HL-60/S4 treated with retinoic acid at 250 ng/mL for 4 days and 3 days (cell line): Measurements from ENCODE around the gene NLRC5.
"Not testable (repeated sequence)": the region's sequence is repeated elsewhere in the genome, so short reads cannot be mapped to it uniquely, and the experiment has no call there.

ENCODE experiments used
- in situ Hi-C: fragments of 300-500 bp; cut with MboI; formaldehyde crosslinking; loops from 2 replicates; pipeline ENCODE4 v1.7.0; 2022; ENCODE audit warnings: low sequenced_read_pairs

NLRC5 gene

DNA sequence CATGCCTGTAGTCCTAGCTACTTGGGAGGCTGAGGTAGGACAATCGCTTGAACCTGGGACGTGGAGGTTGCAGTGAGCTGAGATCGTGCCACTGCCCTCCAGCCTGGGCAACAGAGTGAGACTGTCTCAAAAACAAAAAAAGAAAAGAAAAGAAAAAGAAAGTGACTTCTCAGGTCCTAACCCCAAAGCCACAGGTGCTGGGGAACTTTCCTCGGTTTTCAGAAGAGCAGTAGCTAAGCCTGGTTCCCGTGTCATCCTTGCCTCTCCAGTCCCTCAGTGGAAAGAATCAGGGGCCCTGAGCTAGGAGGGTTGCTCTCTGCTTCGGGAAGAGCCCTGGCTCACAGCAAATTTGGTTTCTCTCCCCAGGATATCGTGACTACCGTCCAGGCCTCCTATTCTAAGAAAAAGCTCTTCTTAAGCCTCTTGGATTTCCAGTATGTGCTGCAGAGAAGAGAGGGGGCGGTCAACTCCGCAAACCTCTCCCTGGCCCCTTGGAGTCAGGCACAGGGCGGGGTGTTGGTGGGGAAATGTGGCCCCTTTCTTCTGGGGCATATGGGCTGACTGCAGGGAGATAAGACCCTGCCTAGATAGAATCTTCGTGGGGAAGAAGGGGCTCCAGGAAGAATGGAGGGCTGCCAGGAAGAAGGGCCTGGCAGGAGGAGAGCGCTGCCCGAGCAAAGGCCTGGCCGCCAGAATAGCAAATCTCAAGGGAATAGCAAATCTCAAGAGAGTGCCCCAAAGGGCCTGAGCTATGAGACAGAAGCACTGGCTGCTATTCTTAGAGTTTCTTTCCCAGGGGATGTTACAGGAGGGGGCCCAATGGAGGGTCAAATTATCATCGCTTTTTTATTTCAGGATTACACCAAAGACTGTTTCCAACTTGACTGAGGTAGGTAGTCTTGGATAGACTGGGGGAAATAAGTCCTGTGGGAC, 8.3 kb upstream of the NLRC5 start:
- in situ Hi-C loops, result no loop called here

DNA sequence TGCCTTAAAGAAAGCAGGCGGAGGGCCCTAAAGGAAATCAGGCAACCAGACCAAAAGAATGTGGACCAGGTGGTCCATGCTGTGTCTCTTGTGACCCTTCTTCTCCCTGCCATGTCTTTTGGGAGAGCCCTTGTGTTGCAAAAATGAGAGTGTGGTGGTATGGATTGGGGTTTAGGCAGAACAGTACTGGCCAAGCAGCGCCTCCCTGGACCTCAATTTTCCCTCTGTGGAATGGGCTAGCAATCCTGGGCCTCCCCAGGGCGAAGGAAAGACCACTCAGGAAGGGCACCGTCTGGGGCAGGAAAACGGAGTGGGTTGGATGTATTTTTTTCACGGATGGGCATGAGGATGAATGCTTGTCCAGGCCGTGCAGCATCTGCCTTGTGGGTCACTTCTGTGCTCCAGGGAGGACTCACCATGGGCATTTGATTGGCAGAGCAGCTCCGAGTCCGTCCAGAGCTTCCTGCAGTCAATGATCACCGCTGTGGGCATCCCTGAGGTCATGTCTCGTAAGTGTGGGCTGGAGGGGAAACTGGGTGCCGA, 7.6 kb upstream of the NLRC5 start:
- in situ Hi-C loops, result no loop called here

DNA sequence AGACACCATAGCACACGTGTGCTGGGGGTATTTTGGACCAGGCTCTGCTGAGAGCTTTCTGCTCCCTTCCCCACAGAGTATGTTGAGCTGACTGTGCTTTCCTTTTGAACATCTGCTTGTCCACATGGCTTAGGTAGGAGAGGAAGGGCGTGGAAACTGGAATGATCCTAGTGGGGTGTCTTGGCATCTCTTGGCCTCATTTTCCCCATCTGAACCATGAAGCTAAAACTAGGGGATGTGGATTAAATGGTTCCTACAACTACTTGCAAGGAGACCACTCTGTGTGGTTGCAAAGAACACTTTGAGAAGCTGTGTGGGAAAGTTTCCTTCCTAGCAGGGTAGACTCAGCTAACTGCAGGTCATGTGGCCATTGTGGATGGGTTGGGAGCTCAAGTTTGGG, 6.7 kb upstream of the NLRC5 start:
- in situ Hi-C loops, result no loop called here

DNA sequence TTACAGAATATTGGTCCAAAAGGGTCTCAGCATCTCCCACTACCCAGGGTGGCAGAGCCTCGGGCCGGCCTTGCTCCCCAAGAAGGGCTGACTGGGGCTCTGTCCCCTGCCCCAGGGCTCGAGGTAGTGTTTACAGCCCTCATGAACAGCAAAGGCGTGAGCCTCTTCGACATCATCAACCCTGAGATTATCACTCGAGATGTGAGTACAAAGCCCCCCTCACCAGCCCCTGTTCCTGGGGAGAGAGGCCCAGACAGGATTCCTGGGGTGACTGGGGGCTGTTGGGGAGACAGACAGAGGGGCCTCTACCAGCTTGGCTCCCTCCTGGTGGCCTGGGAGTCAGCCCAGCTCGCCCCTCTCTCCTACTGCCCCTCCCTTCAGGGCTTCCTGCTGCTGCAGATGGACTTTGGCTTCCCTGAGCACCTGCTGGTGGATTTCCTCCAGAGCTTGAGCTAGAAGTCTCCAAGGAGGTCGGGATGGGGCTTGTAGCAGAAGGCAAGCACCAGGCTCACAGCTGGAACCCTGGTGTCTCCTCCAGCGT, 6.1 kb upstream of the NLRC5 start:
- in situ Hi-C loops, result no loop called here

- in situ Hi-C loops, result no loop called here
Measured at GRCh38 chr16:56984639-56985038, 4.7 kb upstream of the NLRC5 start.

DNA sequence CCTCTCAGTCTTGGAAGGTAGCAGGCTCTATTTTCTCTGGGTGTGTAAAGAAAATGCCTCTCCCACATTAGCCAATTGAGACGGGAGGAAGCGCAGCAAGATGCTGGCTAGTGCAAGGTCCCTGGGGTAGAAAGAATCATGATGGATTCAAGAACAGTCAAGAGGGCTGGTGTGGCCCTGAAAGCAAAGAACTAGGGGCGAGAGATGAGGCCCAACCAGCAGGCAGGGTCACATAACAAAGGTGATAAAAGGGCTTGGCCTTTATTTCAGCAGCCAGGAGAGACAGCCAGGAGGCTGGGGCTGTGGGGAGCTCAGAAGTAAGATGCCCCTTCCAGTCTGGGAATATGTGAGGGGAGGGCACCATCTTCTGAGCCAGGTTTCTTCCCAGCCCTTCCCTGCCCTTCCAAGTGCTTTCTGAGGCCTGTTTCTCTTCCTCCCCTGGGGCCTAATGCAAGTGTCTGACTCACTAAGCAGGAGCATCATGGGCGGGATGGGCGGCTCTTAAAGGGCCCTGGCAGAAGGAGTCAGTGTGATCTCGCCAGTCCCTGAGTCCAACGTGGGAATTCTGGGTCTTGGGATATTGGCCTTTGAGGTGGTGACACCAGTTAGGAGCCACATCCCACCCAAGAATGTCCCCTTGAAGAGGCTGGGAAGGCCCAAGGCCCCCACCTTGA, 3.9 kb upstream of the NLRC5 start:
- in situ Hi-C loops, result no loop called here

- in situ Hi-C loops, result no loop called here
Measured at GRCh38 chr16:56985962-56986360, 3.4 kb upstream of the NLRC5 start.

- in situ Hi-C loops, result no loop called here
Measured at GRCh38 chr16:56986361-56986760, 3.0 kb upstream of the NLRC5 start.

- in situ Hi-C loops, result not testable (repeated sequence)
Measured at GRCh38 chr16:56986908-56987307, 2.4 kb upstream of the NLRC5 start.

- in situ Hi-C loops, result no loop called here
Measured at GRCh38 chr16:56987692-56988091, 1.7 kb upstream of the NLRC5 start.

- in situ Hi-C loops, result no loop called here
Measured at GRCh38 chr16:56988161-56988947, 1.0 kb upstream of the NLRC5 start.

GRCh38 chr16:56989988-56990387, 631 bp downstream of the NLRC5 start:
- in situ Hi-C loops, result no loop called here

DNA sequence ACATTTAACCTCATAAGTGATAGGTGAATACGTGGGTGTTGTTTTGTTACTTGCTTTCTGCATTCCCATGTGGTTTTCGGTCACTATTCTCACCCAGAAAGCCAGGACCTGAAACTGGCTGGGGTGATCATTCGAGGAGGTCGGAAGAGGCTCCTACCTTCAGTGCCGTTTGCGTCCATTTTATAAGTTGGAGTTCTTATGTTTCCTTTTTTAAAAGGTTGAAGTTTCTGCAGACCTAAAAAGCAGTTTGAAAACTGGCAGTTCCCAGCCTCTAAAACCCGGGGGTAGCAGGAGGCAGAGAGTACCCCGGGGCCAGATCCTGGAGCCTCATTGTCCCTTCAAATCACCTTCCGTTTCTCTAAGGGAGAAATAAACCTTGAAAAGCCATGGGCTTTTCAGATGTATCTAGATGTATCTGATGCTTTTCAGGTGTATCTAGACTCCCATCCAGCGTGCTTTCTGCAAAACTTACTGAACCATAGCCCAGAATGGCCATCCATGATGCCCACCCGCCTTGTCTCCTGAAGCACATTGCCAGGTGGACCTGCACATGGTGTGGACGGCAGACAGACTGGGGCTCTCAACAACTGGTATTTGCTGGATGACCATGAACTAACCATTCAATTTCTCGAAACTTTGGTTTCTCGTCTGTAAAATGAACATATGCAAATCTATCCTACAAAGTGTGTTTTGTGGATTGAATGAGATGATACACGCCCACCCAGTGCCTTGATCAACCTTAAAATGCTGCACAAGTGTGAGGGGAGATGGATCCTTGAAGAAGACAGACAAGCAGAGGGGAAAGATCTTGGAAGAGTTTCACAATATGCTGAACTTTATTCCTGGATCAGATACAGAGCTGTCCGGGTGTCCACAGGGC, 1.3 kb downstream of the NLRC5 start:
- in situ Hi-C loops, result no loop called here

- in situ Hi-C loops, result not testable (repeated sequence)
Measured at GRCh38 chr16:56992431-56992830, 3.1 kb downstream of the NLRC5 start.

DNA sequence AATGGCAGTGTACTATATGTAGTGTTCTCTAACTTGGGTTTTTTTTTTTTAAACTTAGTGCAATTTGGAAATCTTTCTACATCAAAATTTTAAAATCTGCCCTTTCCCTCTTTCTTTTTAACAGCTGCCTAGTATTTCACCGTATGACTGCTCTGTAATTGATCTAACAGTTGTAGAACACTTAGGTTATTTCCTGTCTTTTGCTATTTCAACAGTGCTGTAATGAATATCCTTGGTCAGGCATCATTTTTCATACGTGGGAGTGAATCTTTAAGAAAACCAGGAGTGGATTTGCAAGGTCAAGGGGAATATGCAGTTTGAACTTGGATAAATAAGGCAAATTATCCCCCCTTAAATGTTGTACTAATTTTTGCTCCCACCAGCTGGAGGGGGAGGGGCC, 3.8 kb downstream of the NLRC5 start:
- in situ Hi-C loops, result no loop called here

DNA sequence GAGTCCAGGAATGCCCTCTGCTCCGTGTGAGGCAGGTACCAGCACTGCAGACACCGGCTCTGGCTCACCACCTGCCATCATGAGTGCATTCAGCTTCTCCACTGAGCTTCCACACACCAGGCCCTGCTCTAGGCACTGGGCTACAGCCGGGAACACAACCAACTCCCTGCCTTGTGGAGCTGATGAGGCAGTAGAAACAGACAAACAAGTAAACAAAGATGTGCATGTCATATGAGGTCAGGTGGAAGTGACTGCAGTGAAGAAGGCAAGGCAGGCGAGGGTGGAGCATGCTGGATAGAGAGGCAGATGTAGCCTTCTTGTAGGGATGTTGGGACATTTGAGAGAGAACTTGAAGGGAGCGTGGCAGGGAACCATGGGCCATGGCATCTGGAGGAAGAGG, 5.0 kb downstream of the NLRC5 start:
- in situ Hi-C loops, result no loop called here

GRCh38 chr16:56995136-56995805, 5.9 kb downstream of the NLRC5 start:
- in situ Hi-C loops, result no loop called here

GRCh38 chr16:56997264-56997663, 7.9 kb downstream of the NLRC5 start:
- in situ Hi-C loops, result no loop called here

- in situ Hi-C loops, result no loop called here
Measured at GRCh38 chr16:56997931-56998330, 8.6 kb downstream of the NLRC5 start.
